HG02970 (cell line): ENCODE results near the gene SCG3.
"Not testable (repeated sequence)": the region's sequence is repeated elsewhere in the genome, so short reads cannot be mapped to it uniquely, and the experiment has no call there.

Experiments
- ATAC-seq: cut with Tn5 transposase; IDR thresholded peaks from one replicate; pipeline ENCODE4 v1.9.1; 2021; ENCODE audit warnings: mild to moderate bottlenecking, moderate library complexity, moderate number of reproducible peaks; ENCODE audit not compliant: unreplicated experiment, low FRiP score

Gene SCG3

GRCh38 chr15:51681303-51681963, at the start of gene SCG3:
SCG3 (plus strand) TSS chr15:51681503; CDS start chr15:51681756, 253 bp downstream.
- ATAC-seq, result no peak

- ATAC-seq, result no peak
These were observed 46.6 kb upstream of the SCG3 start for GRCh38 chr15:51634591-51635198.

GRCh38 chr15:51641490-51642130, 39.7 kb upstream of the SCG3 start:
- ATAC-seq, result no peak

GRCh38 chr15:51642696-51643095, 38.6 kb upstream of the SCG3 start:
- ATAC-seq, result no peak

- no peak for ATAC-seq
These were observed 34.2 kb upstream of the SCG3 start for GRCh38 chr15:51647128-51647562.

GRCh38 chr15:51648101-51648500, 33.2 kb upstream of the SCG3 start:
- ATAC-seq, result not testable (repeated sequence)

GRCh38 chr15:51648643-51649042, 32.7 kb upstream of the SCG3 start:
- ATAC-seq, result not testable (repeated sequence)

- no peak for ATAC-seq
These were observed 31.4 kb upstream of the SCG3 start for GRCh38 chr15:51649659-51650521.

- ATAC-seq, result no peak
These were observed 29.1 kb upstream of the SCG3 start for GRCh38 chr15:51652084-51652668.

- not testable (repeated sequence) for ATAC-seq
These were observed 25.8 kb upstream of the SCG3 start for GRCh38 chr15:51655401-51656057.

GRCh38 chr15:51658664-51659063, 22.6 kb upstream of the SCG3 start:
- ATAC-seq, result no peak

- ATAC-seq, result no peak
These were observed 20.2 kb upstream of the SCG3 start for GRCh38 chr15:51661072-51661471.

- no peak for ATAC-seq
These were observed 13.8 kb upstream of the SCG3 start for GRCh38 chr15:51667478-51667877.

- ATAC-seq, result no peak
These were observed 12.9 kb upstream of the SCG3 start for GRCh38 chr15:51668446-51668845.

GRCh38 chr15:51669381-51669780, 11.9 kb upstream of the SCG3 start:
- ATAC-seq, result no peak

GRCh38 chr15:51672155-51672687, 9.1 kb upstream of the SCG3 start:
- ATAC-seq, result no peak

GRCh38 chr15:51672913-51673857, 8.1 kb upstream of the SCG3 start:
- no peak for ATAC-seq

- ATAC-seq, result no peak
These were observed 6.1 kb upstream of the SCG3 start for GRCh38 chr15:51675234-51675633.

- ATAC-seq, result no peak
These were observed 4.3 kb upstream of the SCG3 start for GRCh38 chr15:51677021-51677420.
